MM.1S (cell line): Measurements from ENCODE around the gene PALS2.

Source experiments
- DNase-seq: peaks from one replicate; pipeline ENCODE4 v3.0.0-alpha.2; 2015
- H2AFZ ChIP-seq: fragments of 300-600 bp; sonication (generic); 2 replicates; pipeline ENCODE4 v1.6.0; 2016; ENCODE audit warnings: antibody characterized with exemption, low read length
- H3F3A ChIP-seq: fragments of 300-600 bp; sonication (generic); 2 replicates; pipeline ENCODE4 v1.6.1; 2016; ENCODE audit warnings: mild to moderate bottlenecking, antibody characterized with exemption, low read length, moderate library complexity, mixed read lengths; ENCODE audit not compliant: insufficient read depth
- H3K27ac ChIP-seq: fragments of 300-600 bp; sonication (generic); 2 replicates; pipeline ENCODE4 v1.5.1; 2016; ENCODE audit warnings: mild to moderate bottlenecking, low read length
- H3K27me3 ChIP-seq: fragments of 300-600 bp; sonication (generic); replicated peaks from 2 replicates; pipeline ENCODE4 v1.6.0; 2016; ENCODE audit warnings: low read length; ENCODE audit not compliant: insufficient read depth
- H3K36me3 ChIP-seq: fragments of 300-600 bp; sonication (generic); replicated peaks from 2 replicates; pipeline ENCODE4 v1.6.1; 2016; ENCODE audit warnings: mild to moderate bottlenecking, low read length, mixed read lengths; ENCODE audit not compliant: insufficient read depth
- H3K4me1 ChIP-seq: fragments of 300-600 bp; sonication (generic); 2 replicates; pipeline ENCODE4 v1.6.1; 2016; ENCODE audit warnings: low read length, mixed read lengths
- H3K4me2 ChIP-seq: fragments of 300-600 bp; sonication (generic); 2 replicates; pipeline ENCODE4 v1.6.0; 2016; ENCODE audit warnings: low read depth, low read length
- H3K4me3 ChIP-seq: fragments of 300-600 bp; sonication (generic); 2 replicates; pipeline ENCODE4 v1.5.1; 2016; ENCODE audit warnings: low read length, mixed read lengths
- H3K79me2 ChIP-seq: fragments of 300-600 bp; sonication (generic); 2 replicates; pipeline ENCODE4 v1.6.1; 2016; ENCODE audit warnings: mixed run types, low read length, mixed read lengths
- H3K9ac ChIP-seq: fragments of 300-600 bp; sonication (generic); 2 replicates; pipeline ENCODE4 v1.6.1; 2016; ENCODE audit warnings: low read length, mixed read lengths
- H3K9me2 ChIP-seq: fragments of 300-600 bp; sonication (generic); replicated peaks from 2 replicates; pipeline ENCODE4 v1.6.1; 2016; ENCODE audit warnings: mild to moderate bottlenecking, low read length, mixed read lengths; ENCODE audit not compliant: insufficient read depth
- H3K9me3 ChIP-seq: fragments of 300-600 bp; sonication (generic); replicated peaks from 2 replicates; pipeline ENCODE4 v1.6.1; 2016; ENCODE audit warnings: mild to moderate bottlenecking, low read length, mixed read lengths; ENCODE audit not compliant: insufficient read depth
- H4K20me1 ChIP-seq: fragments of 300-600 bp; sonication (generic); 2 replicates; pipeline ENCODE4 v1.6.1; 2016; ENCODE audit warnings: mild to moderate bottlenecking, low read length, moderate library complexity, mixed read lengths; ENCODE audit not compliant: insufficient read depth
- CTCF ChIP-seq: fragments of 300-600 bp; sonication (generic); IDR thresholded peaks from 2 replicates; pipeline ENCODE4 v1.5.1; 2016; ENCODE audit warnings: antibody characterized with exemption, low read length, mixed read lengths
- EZH2 ChIP-seq: fragments of 300-600 bp; sonication (generic); optimal IDR thresholded peaks from 2 replicates; pipeline ENCODE3; 2017; ENCODE audit warnings: low read depth, mild to moderate bottlenecking, antibody characterized with exemption, low read length, mixed read lengths
- EZH2phosphoT487 ChIP-seq: fragments of 300-600 bp; sonication (generic); IDR thresholded peaks from 2 replicates; pipeline ENCODE4 v1.6.1; 2018; ENCODE audit warnings: antibody characterized with exemption, low read length

Gene PALS2

GRCh38 chr7:24572393-24572996 is 757 bp upstream of the PALS2 start:
- Histone ChIP-seq H3K36me3 (no peaks in the 10 kb centered on the region), H3K4me3 (peak overlapping the region; percentile 81), H3K27me3 (no peaks in the 10 kb centered on the region), H2AFZ (peak overlapping the region; percentile 91), H3K9ac (peak overlapping the region; percentile 59; the same call in 1 of the 2 replicates), H4K20me1 (no peaks in the 10 kb centered on the region; the same call in 1 of the 2 replicates), H3K9me2 (no peaks in the 10 kb centered on the region), H3K27ac (no peak overlapping the region), H3K9me3 (no peaks in the 10 kb centered on the region), H3K4me1 (peaks cover 14% of the 10 kb centered on the region; the same call in 1 of the 2 replicates), H3F3A (0 out of 2 replicates have a peak, but pooled peaks cover 9% of the 10 kb centered on the region), H3K79me2 (peaks cover 37% of the 10 kb centered on the region), H3K4me2 (peak overlapping the region; percentile 83)
- TF ChIP-seq EZH2 (no peak), EZH2phosphoT487 (no peak), CTCF (no peak)
- peak; percentile 25 for DNase-seq

GRCh38 chr7:24573554-24574338 is 494 bp downstream of the PALS2 start:
- TF ChIP-seq EZH2phosphoT487 (no peak), CTCF (no peak), EZH2 (no peak)
- peak; percentile 68 for DNase-seq
- Histone ChIP-seq H3K4me1 (peaks cover 14% of the 10 kb centered on the region; the same call in 1 of the 2 replicates), H2AFZ (peak overlapping the region; percentile 74), H3K4me3 (peak overlapping the region; percentile 77), H3K9me2 (no peaks in the 10 kb centered on the region), H3K79me2 (peaks cover 50% of the 10 kb centered on the region), H3K9me3 (no peaks in the 10 kb centered on the region), H3F3A (0 out of 2 replicates have a peak, but pooled peaks cover 9% of the 10 kb centered on the region), H3K27ac (peak overlapping the region; percentile 39; the same call in 1 of the 2 replicates), H3K36me3 (no peaks in the 10 kb centered on the region), H4K20me1 (no peaks in the 10 kb centered on the region; the same call in 1 of the 2 replicates), H3K9ac (peak overlapping the region; percentile 61), H3K27me3 (no peaks in the 10 kb centered on the region), H3K4me2 (peak overlapping the region; percentile 94)

DNA sequence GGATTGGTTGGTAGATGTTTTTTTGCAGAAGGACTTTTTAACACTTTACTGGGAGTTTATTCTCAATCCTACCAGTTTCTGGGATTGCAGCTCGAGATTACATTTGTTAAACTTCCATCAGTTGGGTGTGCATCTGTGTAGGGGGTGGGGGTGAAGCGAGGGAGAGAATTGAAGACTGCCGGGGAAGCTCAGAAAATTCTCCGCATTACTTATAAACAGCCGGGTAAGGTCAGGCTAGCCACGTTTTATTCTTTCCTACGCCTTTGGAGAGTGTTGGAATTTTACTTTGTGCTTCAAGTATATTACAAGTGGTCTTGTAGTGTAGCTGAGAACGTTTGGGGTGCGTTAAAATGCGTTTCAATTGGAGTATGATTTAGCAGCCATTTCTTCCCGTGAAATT is 1.1 kb downstream of the PALS2 start:
- peak overlapping the region; percentile 34; the same call in 1 of the 2 replicates for H3K27ac ChIP-seq

More for the DNA sequence above, 1.1 kb downstream of the PALS2 start:
- Histone ChIP-seq H4K20me1 (no peaks in the 10 kb centered on the region; the same call in 1 of the 2 replicates), H3F3A (0 out of 2 replicates have a peak, but pooled peaks cover 9% of the 10 kb centered on the region), H3K9ac (peak overlapping the region; percentile 61; the same call in 1 of the 2 replicates), H3K4me1 (peaks cover 14% of the 10 kb centered on the region; the same call in 1 of the 2 replicates), H2AFZ (peak overlapping the region; percentile 74), H3K9me3 (no peaks in the 10 kb centered on the region), H3K9me2 (no peaks in the 10 kb centered on the region), H3K4me3 (peak overlapping the region; percentile 77), H3K27me3 (no peaks in the 10 kb centered on the region), H3K79me2 (peaks cover 56% of the 10 kb centered on the region), H3K36me3 (no peaks in the 10 kb centered on the region), H3K4me2 (peak overlapping the region; percentile 94)
- no peak for DNase-seq
- TF ChIP-seq EZH2 = no peak
- no peak for TF ChIP-seq CTCF
- no peak for TF ChIP-seq EZH2phosphoT487
